K562 (cell line): ENCODE results near the gene SPI1. TPM values are rescaled to one million over a fixed set of nuclear protein-coding genes. Genes with fewer than 3 reads are reported as not detected.

ENCODE experiments used
- CXXC5 ChIP-seq: fragments of 250-450 bp; sonication (Bioruptor Pico); IDR thresholded peaks from 2 replicates; pipeline ENCODE4 v1.8.0; 2022; ENCODE audit warnings: inconsistent platforms, mild to moderate bottlenecking, moderate library complexity
- EP300 ChIP-seq: IDR thresholded peaks from 2 replicates; pipeline ENCODE4 v1.6.1; 2012; ENCODE audit warnings: low read length, improper control_type of control experiment
- GTF3C2 ChIP-seq: IDR thresholded peaks from 3 replicates; pipeline ENCODE4 v1.6.1; 2011; ENCODE audit warnings: borderline replicate concordance, mild to moderate bottlenecking, moderate library complexity; ENCODE audit not compliant: insufficient read length; ENCODE audit errors: extremely low read depth
- HCFC1 ChIP-seq: IDR thresholded peaks from 2 replicates; pipeline ENCODE4 v1.6.1; 2012; ENCODE audit warnings: low read depth, low read length, improper control_type of control experiment
- MAFG ChIP-seq: fragments of 450-650 bp; conservative IDR thresholded peaks from 2 replicates; pipeline ENCODE4 v1.6.1; 2016; ENCODE audit warnings: missing genetic modification characterization, missing compliant biosample characterization
- PBX2 ChIP-seq, 2 experiments: IDR thresholded peaks in 1 of 2; conservative IDR thresholded peaks in 1 of 2; 2 replicates each; pipeline ENCODE4 v1.6.1; 2016; ENCODE audit warnings: low read depth in 2 of 2, mild to moderate bottlenecking in 1 of 2, missing compliant biosample characterization in 1 of 2, missing genetic modification characterization in 1 of 2, moderate library complexity in 1 of 2
- RCOR1 ChIP-seq, 2 experiments: IDR thresholded peaks; 2 replicates each; pipeline ENCODE4 v1.6.1; 2012; ENCODE audit warnings: low read depth in 2 of 2, low read length in 2 of 2, borderline replicate concordance in 1 of 2, improper control_type of control experiment in 1 of 2
- SNIP1 ChIP-seq: fragments of 450-650 bp; IDR thresholded peaks from 2 replicates; pipeline ENCODE4 v1.7.1; 2017; ENCODE audit warnings: low read depth, mild to moderate bottlenecking
- STAG1 ChIP-seq: sonication (generic); formaldehyde crosslinking; IDR thresholded peaks from 2 replicates; pipeline ENCODE4 v1.5.0; 2020; ENCODE audit warnings: missing genetic modification reagents, borderline replicate concordance
- ZBTB7A ChIP-seq: IDR thresholded peaks from 2 replicates; pipeline ENCODE4 v1.6.1; 2011; ENCODE audit warnings: low read depth, mild to moderate bottlenecking, low read length, moderate library complexity, borderline replicate concordance; ENCODE audit not compliant: control insufficient read depth
- ZKSCAN8 ChIP-seq: fragments of 200-800 bp; sonication (Bioruptor generic); IDR thresholded peaks from 2 replicates; pipeline ENCODE4 v1.6.1; 2016; ENCODE audit warnings: missing genetic modification characterization, missing compliant biosample characterization
- ZNF224 ChIP-seq: sonication (generic); formaldehyde crosslinking; IDR thresholded peaks from 2 replicates; pipeline ENCODE4 v1.8.0; 2022; ENCODE audit warnings: mild to moderate bottlenecking, missing genetic modification reagents
- ZNF274 ChIP-seq: IDR thresholded peaks from 2 replicates; pipeline ENCODE4 v1.6.1; 2011; ENCODE audit warnings: low read depth, mild to moderate bottlenecking, low read length, moderate library complexity, borderline replicate concordance
- ZNF280B ChIP-seq: fragments of 250-450 bp; sonication (Bioruptor Pico); IDR thresholded peaks from 2 replicates; pipeline ENCODE4 v1.5.1; 2021; ENCODE audit warnings: mild to moderate bottlenecking
- ZNF76 ChIP-seq: fragments of 250-450 bp; sonication (Bioruptor Pico); IDR thresholded peaks from 2 replicates; pipeline ENCODE4 v1.4.0; 2020; ENCODE audit warnings: mild to moderate bottlenecking, moderate library complexity, borderline replicate concordance
- polyA plus RNA-seq, 8 experiments: library from polyadenylated mRNA; depleted of rRNA in 4 of 8; stranded (reverse) in 5 of 8; unstranded in 3 of 8; fragments of >200 nt; fragmentation: Nextera tagmentation in 2 of 8; fragmentation: Illumina TruSeq in 1 of 8; extraction: Ambion mirVana in 2 of 8; extraction: Trizol in 1 of 8; gene quantifications; 2 replicates each; pipeline versions ENCODE4 v1.2.1 to v1.2.3, GENCODE V29; 2011 to 2014; ENCODE audit warnings: inconsistent platforms in 1 of 8, missing spikeins in 1 of 8
- total RNA-seq, 7 experiments: library from RNA; depleted of rRNA in 6 of 7; stranded (reverse); fragments of >200 nt in 6 of 7; fragmentation: Illumina TruSeq in 2 of 7; extraction: Trizol in 2 of 7; gene quantifications; 2 replicates each; pipeline versions ENCODE4 v1.2.1 to v1.2.3, GENCODE V29; 2011 to 2021; ENCODE audit warnings: low replicate concordance in 1 of 7
- TF ChIP-seq, protein P1 (sequence below): fragments of 450-650 bp; IDR thresholded peaks from one replicate; pipeline ENCODE4 v1.6.1; 2018; ENCODE audit warnings: mild to moderate bottlenecking, moderate library complexity; ENCODE audit not compliant: partially characterized antibody
- TF ChIP-seq, protein P2 (sequence below): fragments of 450-650 bp; formaldehyde crosslinking; IDR thresholded peaks from 2 replicates; pipeline ENCODE4 v1.4.0; 2020; ENCODE audit warnings: mild to moderate bottlenecking, moderate library complexity

Gene SPI1
- total and polyA plus RNA-seq, 9 of the 15 experiments (the other 6 are each of a cell fraction or from before 2014, with no cell fraction given) = 0.10 to 33.7 (median 10.3) TPM

DNA sequence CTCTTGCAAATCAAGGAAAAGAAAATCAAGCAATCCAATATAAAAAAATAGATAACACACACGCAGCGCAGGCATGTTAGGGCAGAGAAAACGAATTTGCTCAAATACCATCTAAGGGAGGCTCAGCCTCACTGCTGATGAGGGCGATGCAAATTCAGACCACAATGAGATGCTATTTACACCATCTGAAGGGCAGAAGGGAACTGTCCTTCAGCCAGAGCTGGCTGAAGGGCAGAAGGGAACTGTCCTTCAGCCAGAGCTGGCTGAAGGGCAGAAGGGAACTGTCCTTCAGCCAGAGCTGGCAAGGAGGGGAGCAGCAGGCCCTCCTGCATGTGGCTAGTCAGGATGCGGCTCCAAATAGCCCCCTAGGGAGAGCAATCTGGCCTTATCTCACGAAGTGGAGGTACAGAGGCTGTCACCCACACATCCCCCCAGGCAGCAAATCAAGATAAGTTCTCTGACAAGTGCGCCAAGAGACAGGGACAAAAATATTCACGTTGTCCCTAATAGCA is 22.5 kb upstream of the SPI1 start (continued):
- TF ChIP-seq, protein P1, sequence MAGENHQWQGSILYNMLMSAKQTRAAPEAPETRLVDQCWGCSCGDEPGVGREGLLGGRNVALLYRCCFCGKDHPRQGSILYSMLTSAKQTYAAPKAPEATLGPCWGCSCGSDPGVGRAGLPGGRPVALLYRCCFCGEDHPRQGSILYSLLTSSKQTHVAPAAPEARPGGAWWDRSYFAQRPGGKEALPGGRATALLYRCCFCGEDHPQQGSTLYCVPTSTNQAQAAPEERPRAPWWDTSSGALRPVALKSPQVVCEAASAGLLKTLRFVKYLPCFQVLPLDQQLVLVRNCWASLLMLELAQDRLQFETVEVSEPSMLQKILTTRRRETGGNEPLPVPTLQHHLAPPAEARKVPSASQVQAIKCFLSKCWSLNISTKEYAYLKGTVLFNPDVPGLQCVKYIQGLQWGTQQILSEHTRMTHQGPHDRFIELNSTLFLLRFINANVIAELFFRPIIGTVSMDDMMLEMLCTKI = no peak
- TF ChIP-seq, protein P2, sequence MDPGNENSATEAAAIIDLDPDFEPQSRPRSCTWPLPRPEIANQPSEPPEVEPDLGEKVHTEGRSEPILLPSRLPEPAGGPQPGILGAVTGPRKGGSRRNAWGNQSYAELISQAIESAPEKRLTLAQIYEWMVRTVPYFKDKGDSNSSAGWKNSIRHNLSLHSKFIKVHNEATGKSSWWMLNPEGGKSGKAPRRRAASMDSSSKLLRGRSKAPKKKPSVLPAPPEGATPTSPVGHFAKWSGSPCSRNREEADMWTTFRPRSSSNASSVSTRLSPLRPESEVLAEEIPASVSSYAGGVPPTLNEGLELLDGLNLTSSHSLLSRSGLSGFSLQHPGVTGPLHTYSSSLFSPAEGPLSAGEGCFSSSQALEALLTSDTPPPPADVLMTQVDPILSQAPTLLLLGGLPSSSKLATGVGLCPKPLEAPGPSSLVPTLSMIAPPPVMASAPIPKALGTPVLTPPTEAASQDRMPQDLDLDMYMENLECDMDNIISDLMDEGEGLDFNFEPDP (CRISPR knock-in tag) = no peak
- TF ChIP-seq GTF3C2 (no peak), ZNF280B (CRISPR knock-in tag) (no peak), ZBTB7A (no peak), CXXC5 (no peak), ZNF76 (CRISPR knock-in tag) (no peak), STAG1 (no peak), ZNF274 (no peak), PBX2 (CRISPR knock-in tag; IDR thresholded peaks at IDR 0.05; ENCODE audit: low read depth) (no peak), PBX2 (tag; conservative IDR thresholded peaks at IDR 0.05; ENCODE audit: low read depth) (peak; percentile 32; the same call in 1 of the 2 replicates), MAFG (tag) (no peak), ZKSCAN8 (no peak), HCFC1 (no peak), EP300 (peak; percentile 45; the same call in 1 of the 2 replicates), SNIP1 (no peak), ZNF224 (CRISPR knock-in tag) (no peak), RCOR1 (IDR thresholded peaks at IDR 0.05; ENCODE audit: borderline replicate concordance in 1 of 2, low read depth in 2 of 2, low read length in 2 of 2) (peak in 1 of 2 experiments; percentile 94; a peak in 2 of 4 replicates)
